GM18873 (cell line): Measurements from ENCODE around the gene ZMYND8.
"Not testable (repeated sequence)": the region's sequence is repeated elsewhere in the genome, so short reads cannot be mapped to it uniquely, and the experiment has no call there.

Source experiments
- ATAC-seq: cut with Tn5 transposase; IDR thresholded peaks from one replicate; pipeline ENCODE4 v1.9.1; 2021; ENCODE audit warnings: mild to moderate bottlenecking, moderate library complexity, moderate number of reproducible peaks; ENCODE audit not compliant: unreplicated experiment, low FRiP score

ZMYND8 gene

DNA sequence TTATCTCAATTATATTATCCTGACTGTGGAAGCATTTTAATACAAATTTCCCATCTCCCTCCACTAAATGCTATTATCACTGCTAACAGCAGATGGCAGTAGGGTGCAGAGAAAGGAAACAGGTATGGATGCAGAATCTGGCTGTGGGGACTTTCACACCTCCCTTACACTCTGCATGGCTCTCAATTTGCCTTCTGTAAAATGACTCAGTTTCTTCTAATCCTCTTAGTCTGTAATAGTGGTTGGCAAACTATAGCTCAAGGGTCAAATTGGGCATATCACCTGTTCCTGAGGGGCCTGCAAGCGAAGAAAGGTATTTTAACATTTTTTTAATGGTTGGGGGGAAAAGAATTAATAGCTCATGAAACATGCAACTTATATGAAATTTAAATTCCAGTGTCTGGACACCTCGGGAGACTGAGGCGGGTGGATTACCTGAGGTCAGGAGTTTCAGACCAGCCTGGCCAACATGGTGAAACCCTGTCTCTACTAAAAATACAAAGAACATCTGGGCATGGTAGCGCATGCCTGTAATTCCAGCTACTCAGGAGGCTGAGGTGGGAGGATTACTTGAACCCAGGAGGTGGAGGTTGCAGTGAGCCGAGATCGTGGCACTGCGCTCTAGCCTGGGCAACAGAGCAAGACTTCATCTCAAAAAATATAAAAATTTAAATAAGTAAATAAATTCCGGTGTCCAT lies 83.5 kb downstream of the ZMYND8 start:
- ATAC-seq: no peak

DNA sequence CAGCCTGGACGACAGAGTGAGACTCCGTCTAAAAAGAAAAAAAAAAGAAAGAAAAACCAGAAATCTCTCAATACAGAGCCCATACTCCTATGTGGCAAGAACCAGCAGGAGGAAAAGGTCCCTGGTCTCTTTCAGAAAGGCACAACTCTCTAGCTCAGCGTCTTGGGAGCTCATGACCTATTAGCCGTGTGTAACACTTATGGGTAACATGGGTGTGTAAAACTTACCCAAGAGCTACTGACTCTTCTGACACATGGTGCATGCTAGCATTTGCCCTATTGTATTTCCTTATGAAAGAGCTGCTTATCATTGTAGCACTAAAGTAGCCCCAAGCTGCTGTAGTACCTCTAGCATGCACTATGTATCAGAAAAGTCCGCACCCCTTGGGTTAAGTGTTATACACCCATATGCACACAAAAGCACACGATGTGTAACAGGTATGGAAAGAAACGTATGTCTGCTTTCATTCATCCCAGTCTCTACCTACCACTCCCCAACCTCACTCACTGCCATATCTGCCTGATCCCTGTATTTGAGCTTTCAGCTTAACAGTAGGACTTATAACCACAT lies 85.4 kb downstream of the ZMYND8 start:
- ATAC-seq: no peak

DNA sequence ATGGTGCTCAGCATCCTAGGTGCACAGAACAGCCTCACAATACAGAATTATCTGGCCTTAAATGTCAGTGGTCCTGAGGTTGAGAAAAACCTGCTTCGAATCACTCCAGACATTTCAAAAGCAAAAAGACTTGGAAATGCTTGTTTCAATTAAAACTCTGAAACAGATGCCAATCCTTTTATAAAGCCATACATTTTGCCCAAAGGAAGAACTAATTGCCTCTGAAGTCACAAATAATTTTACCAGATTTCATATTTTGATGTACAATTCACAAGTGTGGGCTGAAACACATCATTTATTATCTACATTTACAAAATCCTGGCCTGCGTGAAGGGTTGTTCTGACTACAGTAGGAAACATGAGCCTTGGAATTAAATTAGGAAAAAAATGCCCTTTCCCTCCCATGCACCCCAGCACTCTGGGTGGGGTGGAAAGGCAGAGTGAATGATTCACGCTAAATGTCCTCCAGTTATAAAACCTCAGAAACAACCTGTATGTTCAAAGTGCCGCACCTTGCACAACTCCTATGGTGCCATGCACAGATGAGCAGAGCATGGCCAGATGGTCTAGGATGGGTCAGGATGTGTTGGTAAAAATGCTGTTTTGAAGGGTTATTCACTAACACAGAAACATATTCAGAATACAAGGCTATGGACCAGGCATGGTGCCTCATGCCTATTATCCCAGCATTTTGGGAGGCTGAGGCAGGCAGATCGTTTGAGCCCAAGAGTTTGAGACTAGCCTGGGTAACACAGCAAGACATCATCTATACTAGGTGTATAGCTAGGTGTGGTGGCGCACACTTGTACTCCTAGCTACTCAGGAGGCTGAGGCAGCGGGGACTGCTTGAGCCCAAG lies 87.0 kb downstream of the ZMYND8 start:
- no peak for ATAC-seq

DNA sequence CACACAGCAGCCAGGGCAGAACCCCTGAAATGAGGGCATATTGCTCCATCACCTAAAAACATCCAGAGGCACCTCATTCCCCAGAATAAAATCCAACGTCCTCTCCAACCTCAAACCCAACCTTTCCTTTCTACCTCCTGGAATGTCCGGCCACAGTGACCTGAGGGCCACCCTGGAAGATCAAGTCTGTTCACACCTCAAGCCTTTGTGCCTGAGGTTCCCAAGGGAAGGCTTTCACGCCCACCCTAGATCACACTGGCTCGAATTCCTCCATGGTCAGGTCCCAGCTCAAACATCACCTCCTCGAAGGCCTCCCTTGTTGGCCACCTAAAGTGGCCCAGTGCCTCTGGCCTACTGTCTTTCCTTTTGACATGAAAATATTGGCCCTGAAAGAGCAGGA lies 88.9 kb downstream of the ZMYND8 start:
- ATAC-seq: no peak

DNA sequence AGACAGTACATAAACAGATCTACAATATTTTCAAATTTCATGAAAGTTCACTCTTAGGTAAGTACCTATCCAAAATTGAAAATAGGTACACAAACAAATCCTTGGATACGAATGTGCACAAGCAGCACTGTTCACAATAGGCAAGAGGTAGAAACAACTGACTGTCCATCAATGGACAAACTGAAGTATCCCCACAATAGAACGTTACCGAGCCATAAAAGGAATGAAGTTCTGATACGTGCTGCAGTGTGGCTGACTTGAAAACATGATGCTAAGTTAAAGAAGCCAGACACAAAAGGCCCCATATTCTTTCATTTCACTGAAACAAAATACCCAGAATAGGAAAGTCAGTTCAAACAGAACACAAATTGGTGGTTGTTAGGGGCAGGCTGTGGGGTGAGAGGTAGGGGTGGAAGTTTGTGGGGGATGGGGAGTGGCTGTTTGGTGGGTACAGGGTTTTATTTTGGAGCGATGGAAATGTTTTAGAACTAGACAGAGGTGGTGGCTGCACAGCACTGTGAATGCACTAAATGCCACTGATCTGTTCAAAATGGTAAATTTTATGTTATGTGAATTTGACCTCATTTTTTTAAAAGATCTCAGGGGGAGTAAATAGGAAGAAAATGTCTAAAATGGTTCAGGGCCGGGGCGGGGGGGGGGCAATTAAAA lies 89.5 kb downstream of the ZMYND8 start:
- no peak for ATAC-seq

DNA sequence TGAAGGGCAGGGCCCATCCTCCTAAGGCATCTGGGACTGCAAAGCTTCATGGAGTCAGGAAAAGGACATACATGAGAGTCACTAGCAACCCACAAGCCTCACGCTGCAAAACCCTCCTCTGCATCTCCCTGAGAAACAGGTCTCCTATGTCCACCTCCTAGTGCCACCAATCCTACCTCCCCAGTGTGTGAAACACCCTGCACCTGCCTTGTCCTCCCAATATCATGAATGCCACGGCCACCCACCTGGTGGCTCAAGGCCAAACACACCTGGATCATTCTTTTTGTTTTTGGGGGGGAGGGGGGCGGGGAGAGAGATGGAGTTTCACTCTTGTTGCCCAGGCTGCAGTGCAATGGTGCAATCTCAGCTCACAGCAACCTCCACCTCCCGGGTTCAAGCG lies 90.5 kb downstream of the ZMYND8 start:
- no peak for ATAC-seq

DNA sequence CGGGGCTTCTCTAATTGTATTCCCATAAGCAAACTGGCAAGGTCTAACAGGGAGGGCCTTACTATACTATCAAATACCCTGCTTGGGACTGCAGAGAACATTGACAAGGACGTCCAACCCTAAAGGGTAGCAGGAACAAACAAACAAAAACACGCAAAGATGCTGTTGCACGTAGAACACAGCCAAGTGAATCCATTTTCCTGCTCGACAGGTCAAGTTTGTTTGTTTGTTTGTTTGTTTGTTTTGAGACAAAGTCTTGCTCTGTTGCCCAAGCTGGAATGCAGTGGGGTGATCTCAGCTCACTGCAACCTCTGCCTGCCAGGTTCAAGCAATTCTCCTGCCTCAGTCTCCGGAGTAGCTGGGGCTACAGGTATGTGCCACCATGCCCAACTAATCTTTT lies 91.3 kb downstream of the ZMYND8 start:
- no peak for ATAC-seq

DNA sequence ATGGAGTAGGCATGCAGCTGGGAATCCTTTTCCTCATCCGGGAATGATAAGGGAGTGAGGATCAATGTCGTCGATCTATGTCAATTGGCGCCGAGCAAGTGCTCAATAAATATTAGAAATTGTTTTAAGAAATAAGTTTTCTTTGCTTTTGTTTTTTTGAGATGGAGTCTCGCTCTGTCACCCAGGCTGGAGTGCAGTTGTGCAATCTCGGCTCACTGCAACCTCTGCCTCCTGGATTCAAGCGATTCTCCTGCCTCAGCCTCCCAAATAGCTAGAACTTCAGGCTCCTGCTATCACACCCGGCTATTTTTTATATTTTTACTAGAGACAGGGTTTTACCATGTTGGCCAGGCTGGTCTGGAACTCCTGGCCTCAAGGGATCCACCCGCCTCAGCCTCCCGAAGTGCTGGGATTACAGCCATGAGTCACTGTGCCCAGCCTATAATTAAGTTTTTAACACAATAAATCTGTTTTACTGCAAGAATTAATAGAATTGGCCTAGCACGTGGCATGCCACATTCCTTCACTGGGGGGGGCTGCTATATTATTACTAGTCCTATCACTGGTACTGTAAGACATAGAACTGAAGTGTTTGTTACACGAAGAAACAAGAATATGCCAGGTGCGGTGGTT lies 92.2 kb downstream of the ZMYND8 start:
- ATAC-seq: not testable (repeated sequence)

DNA sequence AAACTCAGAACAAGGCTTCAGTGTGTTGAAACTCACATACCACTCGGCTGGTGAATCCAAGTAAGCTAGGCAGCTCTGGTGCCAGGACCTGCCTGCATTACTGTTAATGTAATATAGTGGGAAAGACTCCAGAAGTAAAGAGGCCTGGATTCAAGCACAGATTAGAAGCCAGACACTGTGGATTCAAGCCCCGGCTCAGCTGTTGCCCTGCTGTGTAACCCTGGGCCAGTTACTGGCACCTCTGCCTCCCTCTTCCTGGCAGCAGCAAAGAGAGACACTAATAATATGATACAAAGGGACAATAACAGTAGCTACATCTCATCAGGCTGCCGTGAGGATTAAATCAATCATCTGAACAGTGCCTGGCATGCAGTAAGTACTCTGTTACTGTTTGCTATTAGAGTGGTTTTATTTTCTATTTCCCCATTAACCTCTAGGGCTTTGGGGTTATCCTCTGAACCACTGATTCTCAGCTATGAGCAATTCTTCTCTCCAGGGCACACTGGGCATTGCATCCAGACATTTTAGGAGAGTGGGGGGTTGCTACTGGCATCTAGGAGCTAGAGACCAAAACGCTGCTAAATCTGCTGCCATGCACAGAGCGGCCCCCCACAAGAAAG lies 92.9 kb downstream of the ZMYND8 start:
- ATAC-seq: no peak

DNA sequence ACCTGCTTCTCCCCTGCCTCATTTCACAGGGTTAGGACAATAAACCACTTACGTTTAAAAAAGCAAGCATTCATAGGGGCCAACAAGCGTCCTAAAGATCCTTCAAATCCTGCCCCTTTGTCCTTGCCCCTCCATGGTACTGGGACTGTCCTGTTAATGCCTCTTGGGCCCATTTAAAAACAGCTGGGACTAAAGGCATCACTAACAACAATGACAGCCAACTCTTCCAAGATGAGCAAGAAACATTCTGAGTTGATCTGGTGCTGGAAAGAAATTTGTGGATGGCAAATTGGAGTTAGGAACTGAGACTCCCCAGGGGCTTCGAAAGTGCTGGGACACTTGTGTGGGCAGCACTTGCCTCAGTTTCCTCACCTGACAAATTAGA lies 93.4 kb downstream of the ZMYND8 start:
- ATAC-seq: no peak

DNA sequence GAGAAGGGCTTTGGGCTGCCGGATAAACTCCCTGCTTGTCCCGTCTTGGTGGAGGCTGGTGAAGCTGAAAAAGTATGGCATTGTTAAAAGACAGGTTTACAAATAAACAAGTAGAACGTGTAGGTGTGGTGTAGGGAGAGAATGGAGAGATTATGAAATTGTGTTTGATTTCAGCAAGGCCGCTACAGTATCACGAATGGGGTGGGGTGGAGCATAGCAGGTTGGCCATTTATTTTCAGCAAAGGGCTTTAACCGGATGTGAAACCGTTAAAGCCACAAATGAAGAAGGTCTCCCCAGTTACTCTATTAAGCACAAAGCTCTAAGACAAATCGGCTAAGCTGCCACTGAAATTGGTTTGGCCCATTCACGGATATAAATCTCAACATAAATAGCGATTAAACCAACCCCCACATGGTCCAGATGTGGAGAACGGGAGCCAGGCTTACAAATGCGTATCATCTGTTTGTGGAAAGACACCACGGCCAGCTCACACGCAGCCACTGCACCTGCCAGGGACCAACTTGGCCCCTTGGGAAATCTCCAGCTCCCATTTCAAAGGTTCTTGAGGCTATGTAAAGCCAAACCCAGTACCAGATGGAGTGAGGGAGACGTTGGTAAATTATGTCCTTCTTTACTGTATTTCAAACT lies 94.0 kb downstream of the ZMYND8 start:
- ATAC-seq: no peak

DNA sequence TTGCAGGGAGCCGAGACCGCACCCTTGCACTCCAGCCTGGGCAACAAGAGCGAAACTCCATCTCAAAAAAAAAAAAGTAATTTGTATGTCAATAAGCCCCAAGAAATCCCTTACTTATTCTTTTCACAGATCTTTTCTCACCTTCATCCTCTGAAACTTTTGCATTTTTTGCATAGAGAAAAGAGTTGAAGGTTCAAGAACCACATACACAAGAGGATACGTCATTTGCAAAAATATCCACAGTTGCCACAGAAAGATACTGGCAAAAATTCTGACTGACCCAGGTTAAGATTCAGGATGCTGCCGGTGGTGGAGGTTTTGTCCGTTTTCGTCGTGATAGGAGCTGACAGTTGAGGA lies 94.5 kb downstream of the ZMYND8 start:
- ATAC-seq: no peak

DNA sequence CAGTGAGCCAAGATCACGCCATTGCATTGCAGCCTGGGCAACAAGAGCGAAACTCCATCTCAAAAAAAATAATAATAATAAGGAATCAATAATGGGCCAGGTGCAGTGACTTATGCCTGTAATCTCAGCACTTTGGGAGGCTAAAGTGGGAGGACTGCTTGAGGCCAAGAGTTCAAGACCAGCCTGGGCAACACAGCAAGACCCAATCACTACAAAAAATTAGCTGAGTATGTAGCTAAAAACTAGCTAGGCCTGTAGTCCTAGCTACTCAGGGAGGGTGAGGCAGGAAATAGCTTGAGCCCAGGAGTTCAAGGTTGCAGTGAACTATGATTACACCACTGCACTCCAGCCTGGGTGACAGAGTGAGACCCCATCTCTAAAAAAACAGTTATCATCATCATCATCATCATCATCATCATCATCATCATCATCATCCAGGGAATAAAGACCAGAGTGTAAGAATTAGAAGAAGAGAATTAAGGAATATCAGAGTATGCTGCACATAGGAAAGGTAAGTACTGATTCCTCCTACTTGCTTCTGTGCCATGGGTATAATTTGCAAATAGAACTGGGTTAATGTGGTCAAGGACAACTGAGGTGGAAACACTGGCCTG lies 95.2 kb downstream of the ZMYND8 start:
- ATAC-seq: not testable (repeated sequence)

DNA sequence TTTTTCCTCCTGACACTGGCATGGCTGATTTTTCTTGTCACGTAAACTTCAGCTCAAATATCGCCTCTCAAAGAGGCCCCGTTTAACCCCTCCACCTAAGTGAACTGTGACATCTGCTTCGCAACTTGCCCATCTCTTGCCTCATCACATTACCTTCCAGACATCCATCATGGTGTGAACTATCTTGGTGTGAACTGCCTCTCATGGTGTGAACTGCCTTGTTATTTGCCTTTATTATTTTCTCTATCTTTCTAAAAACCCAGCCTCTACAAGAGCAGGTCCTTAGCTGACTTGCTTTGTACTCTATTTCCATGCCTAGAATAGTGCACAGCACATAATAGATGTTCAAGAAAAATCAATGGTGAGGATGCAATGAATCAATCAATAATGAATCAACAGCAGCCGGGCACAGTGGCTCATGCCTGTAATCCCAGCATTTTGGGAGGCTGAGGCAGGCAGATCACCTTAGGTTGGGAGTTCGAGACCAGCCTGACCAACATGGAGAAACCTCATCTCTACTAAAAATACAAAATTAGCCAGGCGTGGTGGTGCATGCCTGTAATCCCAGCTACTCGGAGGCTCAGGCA lies 95.9 kb downstream of the ZMYND8 start:
- not testable (repeated sequence) for ATAC-seq

DNA sequence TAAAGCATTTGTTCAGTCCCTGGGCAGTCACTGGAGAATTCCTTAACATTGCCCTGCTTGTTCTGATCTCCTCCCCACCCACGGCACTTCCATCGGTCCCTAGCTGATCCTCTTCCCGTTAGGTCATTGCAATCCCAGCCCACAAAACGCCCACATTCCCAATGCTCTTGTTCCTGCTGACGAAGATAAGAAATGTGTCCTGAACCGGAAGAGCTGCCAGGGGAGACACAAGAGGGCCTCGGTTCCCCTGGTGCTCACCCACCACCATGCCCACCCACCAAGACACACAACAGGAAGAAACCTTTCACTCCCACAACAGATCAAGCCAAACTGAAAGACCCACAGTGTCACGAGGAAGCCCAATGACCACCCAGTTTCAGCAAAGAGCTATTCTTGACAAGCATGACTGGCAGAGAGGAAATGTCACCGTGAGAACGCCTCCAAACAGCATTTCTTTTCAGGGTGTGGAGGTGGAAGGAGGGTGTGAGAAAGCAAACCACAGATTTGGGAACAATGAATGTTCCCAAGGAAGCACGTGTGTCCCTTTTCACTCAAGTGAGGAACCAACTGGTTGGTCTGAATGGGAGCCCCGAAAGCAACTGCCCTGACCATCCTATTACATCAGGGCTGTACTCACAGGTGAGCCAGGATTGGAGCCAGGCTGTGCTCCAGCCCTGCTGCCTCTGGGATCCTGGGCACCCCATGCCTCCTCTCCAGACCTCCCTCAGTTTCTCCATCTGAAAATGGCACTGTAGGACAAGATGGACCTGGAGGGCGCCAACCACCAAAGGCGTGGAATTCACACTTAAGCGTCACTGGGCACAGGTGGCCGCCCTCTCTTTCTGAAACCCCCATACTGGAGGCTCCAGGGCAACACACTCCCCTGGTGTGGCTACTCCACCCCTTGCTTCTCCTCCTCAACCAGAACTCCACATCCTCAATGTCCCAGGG lies 97.5 kb downstream of the ZMYND8 start:
- no peak for ATAC-seq

DNA sequence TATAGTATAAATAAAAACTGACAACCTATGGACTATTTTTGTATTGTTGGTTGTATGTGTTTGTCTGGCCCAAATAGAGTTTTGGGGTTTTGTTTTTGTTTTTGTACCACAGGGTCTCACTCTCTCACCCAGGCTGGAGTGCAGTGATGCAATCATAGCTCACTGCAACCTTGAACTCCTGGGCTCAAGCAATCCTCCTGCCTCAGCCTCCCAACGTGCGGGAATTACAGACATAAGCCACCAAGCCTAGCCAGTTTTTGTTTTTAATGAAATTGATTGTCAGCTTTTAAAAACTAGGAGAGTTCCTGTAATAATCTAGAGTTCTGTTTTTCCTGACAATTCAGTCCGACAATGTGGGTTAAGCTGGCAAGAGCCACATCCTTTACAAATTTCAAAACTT lies 98.7 kb downstream of the ZMYND8 start:
- no peak for ATAC-seq

DNA sequence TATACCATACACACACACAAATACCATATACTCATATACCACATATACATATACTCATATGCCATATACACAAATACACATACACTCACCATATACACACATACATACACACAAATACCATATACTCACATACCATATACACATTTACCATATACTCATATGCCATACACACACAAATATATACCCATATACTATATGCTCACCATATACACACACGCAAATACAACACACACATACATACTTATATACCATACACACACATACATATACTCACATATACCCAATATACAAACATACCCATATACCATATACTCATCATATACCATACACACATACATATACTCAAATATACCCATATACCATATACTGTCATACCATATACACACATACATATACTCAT lies 99.2 kb downstream of the ZMYND8 start:
- no peak for ATAC-seq

DNA sequence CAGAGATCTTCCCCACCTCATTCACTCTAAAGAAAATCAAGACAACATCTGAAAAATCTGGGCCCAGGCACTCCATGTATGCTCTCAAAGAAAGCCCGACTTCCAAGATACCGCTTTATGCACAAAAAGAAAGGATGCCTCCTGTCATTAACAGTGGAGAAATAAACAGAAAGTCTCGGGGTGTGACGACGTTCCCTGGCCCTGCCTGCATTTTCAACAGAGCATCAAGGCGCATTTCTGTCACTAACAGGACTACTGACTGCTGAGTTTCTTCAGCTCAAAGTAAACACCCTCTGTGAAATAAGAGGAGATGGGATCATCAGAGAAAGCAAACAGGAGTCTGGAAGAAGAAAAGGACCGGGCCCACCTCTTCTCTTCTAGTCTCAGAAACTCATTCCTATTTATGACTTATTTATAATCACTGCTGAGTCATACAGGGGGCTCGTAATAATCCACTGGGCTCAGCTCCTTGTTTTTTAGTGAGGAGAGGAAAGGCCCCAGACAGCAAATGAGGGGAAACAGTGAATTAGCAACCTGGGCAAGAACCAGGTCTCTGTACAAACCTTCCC lies 99.7 kb downstream of the ZMYND8 start:
- no peak for ATAC-seq
